H1 (cell line): ENCODE results near the gene OR52E5. TPM values are rescaled to one million over a fixed set of nuclear protein-coding genes. Genes with fewer than 3 reads are reported as not detected.

Experiments
- CTCF ChIA-PET: fragments of 300-600 bp; sonication (Branson Sonifier 250); formaldehyde crosslinking; loops from one replicate; lab custom pipeline; 2021; ENCODE audit not compliant: partially characterized antibody; lab: Charles Lee
- POLR2A ChIA-PET: fragments of 300-600 bp; sonication (Branson Sonifier 250); formaldehyde crosslinking; loops from one replicate; lab custom pipeline; 2021; ENCODE audit warnings: inconsistent platforms; ENCODE audit not compliant: partially characterized antibody; lab: Charles Lee
- DNase-seq, 2 experiments: peaks; one replicate each; pipeline versions ENCODE4 v3.0.0 to v3.0.0-alpha.2; 2010 to 2022; ENCODE audit warnings: low spot score in 2 of 2, low read depth in 1 of 2, mixed read lengths in 1 of 2
- FAIRE-seq: peaks from 2 replicates; lab custom pipeline; 2011; peaks lifted over from hg19 to GRCh38; lab: Jason Lieb, UNC
- H2AFZ ChIP-seq: 2 replicates; pipeline ENCODE4 v1.8.1; 2012; ENCODE audit warnings: low read length, inconsistent platforms
- H2AK5ac ChIP-seq: 2 replicates; pipeline ENCODE4 v1.6.1; 2013; ENCODE audit warnings: low read depth, low read length
- H2BK120ac ChIP-seq: replicated peaks from 2 replicates; pipeline ENCODE3; 2013; ENCODE audit warnings: low read depth, low read length, inconsistent platforms
- H2BK12ac ChIP-seq: 2 replicates; pipeline ENCODE4 v1.6.1; 2013; ENCODE audit warnings: low read depth, low read length
- H2BK15ac ChIP-seq: 2 replicates; pipeline ENCODE4 v1.6.1; 2013; ENCODE audit warnings: low read length
- H2BK20ac ChIP-seq: 2 replicates; pipeline ENCODE4 v1.6.1; 2013; ENCODE audit warnings: low read length
- H2BK5ac ChIP-seq: 2 replicates; pipeline ENCODE4 v1.6.1; 2013; ENCODE audit warnings: low read depth, low read length
- H3K14ac ChIP-seq: 2 replicates; pipeline ENCODE4 v1.6.1; 2013; ENCODE audit warnings: inconsistent platforms; ENCODE audit not compliant: insufficient read length
- H3K18ac ChIP-seq: 2 replicates; pipeline ENCODE4 v1.6.1; 2013; ENCODE audit warnings: low read length; ENCODE audit errors: extremely low read depth
- H3K23ac ChIP-seq: 2 replicates; pipeline ENCODE4 v1.6.1; 2013; ENCODE audit warnings: inconsistent platforms; ENCODE audit not compliant: insufficient read length
- H3K23me2 ChIP-seq: 2 replicates; pipeline ENCODE4 v1.6.1; 2013; ENCODE audit warnings: low read depth, low read length
- H3K27ac ChIP-seq: 2 replicates; pipeline ENCODE4 v1.6.1; 2011; ENCODE audit warnings: low read depth, low read length, inconsistent platforms
- H3K27me3 ChIP-seq, 4 experiments: replicated peaks in 1 of 4; 1 replicate in 1 of 4; 2 replicates in 3 of 4; pipeline versions ENCODE4 v1.6.1 to v1.8.1; 2011 to 2013; ENCODE audit warnings: low read length in 3 of 4, mild to moderate bottlenecking in 3 of 4, inconsistent platforms in 2 of 4, mixed read lengths in 2 of 4, moderate library complexity in 1 of 4; ENCODE audit not compliant: control insufficient read depth in 3 of 4, insufficient read depth in 3 of 4; ENCODE audit errors: extremely low read depth in 1 of 4
- H3K36me3 ChIP-seq, 4 experiments: 2 replicates each; pipeline versions ENCODE4 v1.6.1 to v1.8.1; 2011 to 2013; ENCODE audit warnings: mild to moderate bottlenecking in 4 of 4, low read length in 3 of 4, moderate library complexity in 2 of 4, control low read depth in 1 of 4, inconsistent platforms in 1 of 4; ENCODE audit not compliant: insufficient read depth in 4 of 4, control insufficient read depth in 2 of 4
- H3K4ac ChIP-seq: replicated peaks from 2 replicates; pipeline ENCODE3; 2013; ENCODE audit warnings: low read length, low read depth, mixed read lengths, inconsistent platforms; ENCODE audit not compliant: insufficient read length
- H3K4me1 ChIP-seq, 4 experiments: replicated peaks in 1 of 4; 1 replicate in 1 of 4; 2 replicates in 3 of 4; pipeline versions ENCODE4 v1.6.1 to v1.8.1; 2011 to 2013; ENCODE audit warnings: low read length in 3 of 4, inconsistent platforms in 2 of 4, mixed read lengths in 1 of 4; ENCODE audit not compliant: insufficient read depth in 4 of 4, control insufficient read depth in 3 of 4
- H3K4me2 ChIP-seq, 2 experiments: 2 replicates each; pipeline versions ENCODE4 v1.6.1 to v1.8.1; 2011 to 2013; ENCODE audit warnings: low read depth in 2 of 2, low read length in 2 of 2, control low read depth in 1 of 2, inconsistent platforms in 1 of 2, mild to moderate bottlenecking in 1 of 2; ENCODE audit not compliant: insufficient read depth in 1 of 2
- H3K4me3 ChIP-seq, 4 experiments: fragments of 200-600, 300-600 bp in 1 of 4; sonication (generic), shearing (Covaris generic), sonication (Bioruptor Twin) in 1 of 4; 2 replicates each; pipeline versions ENCODE4 v1.5.1 to v1.8.1; 2011 to 2016; ENCODE audit warnings: low read length in 4 of 4, low read depth in 3 of 4, control low read depth in 2 of 4, inconsistent platforms in 2 of 4, mild to moderate bottlenecking in 2 of 4, mixed read lengths in 1 of 4, moderate library complexity in 1 of 4; ENCODE audit not compliant: insufficient read depth in 2 of 4; ENCODE audit errors: extremely low read depth in 1 of 4
- H3K56ac ChIP-seq: replicated peaks from 2 replicates; pipeline ENCODE3; 2013; ENCODE audit warnings: low read depth, mild to moderate bottlenecking, mixed read lengths, low read length, inconsistent platforms; ENCODE audit not compliant: insufficient read length
- H3K79me1 ChIP-seq: 2 replicates; pipeline ENCODE4 v1.6.1; 2013; ENCODE audit warnings: low read depth, low read length, control low read depth
- H3K79me2 ChIP-seq, 2 experiments: 2 replicates each; pipeline versions ENCODE4 v1.6.1 to v1.8.1; 2012 to 2013; ENCODE audit warnings: low read length in 2 of 2, mild to moderate bottlenecking in 2 of 2, inconsistent platforms in 1 of 2; ENCODE audit not compliant: insufficient read depth in 2 of 2, control insufficient read depth in 1 of 2
- H3K9ac ChIP-seq, 4 experiments: replicated peaks in 1 of 4; 1 replicate in 1 of 4; 2 replicates in 3 of 4; pipeline versions ENCODE4 v1.6.1 to v1.8.1; 2011 to 2013; ENCODE audit warnings: low read depth in 3 of 4, low read length in 3 of 4, control low read depth in 2 of 4, mild to moderate bottlenecking in 2 of 4, moderate library complexity in 2 of 4, inconsistent platforms in 1 of 4; ENCODE audit errors: extremely low read depth in 1 of 4
- H3K9me3 ChIP-seq, 2 experiments: 2 replicates each; pipeline versions ENCODE4 v1.6.1 to v1.8.1; 2012 to 2013; ENCODE audit warnings: mild to moderate bottlenecking in 2 of 2, moderate library complexity in 2 of 2, control low read depth in 1 of 2, inconsistent platforms in 1 of 2, low read depth in 1 of 2, low read length in 1 of 2, mixed read lengths in 1 of 2; ENCODE audit not compliant: insufficient read depth in 2 of 2
- H4K20me1 ChIP-seq, 2 experiments: replicated peaks in 1 of 2; 2 replicates each; pipeline versions ENCODE3 to v1.8.1; 2011 to 2013; ENCODE audit warnings: inconsistent platforms in 2 of 2, low read length in 2 of 2, mild to moderate bottlenecking in 1 of 2; ENCODE audit not compliant: insufficient read depth in 2 of 2, control insufficient read depth in 1 of 2
- H4K5ac ChIP-seq: 2 replicates; pipeline ENCODE4 v1.6.1; 2013; ENCODE audit warnings: low read length, low read depth, mixed read lengths, inconsistent platforms; ENCODE audit not compliant: insufficient read length
- H4K8ac ChIP-seq: 2 replicates; pipeline ENCODE4 v1.8.0; 2013; ENCODE audit warnings: mild to moderate bottlenecking, moderate library complexity, low read length, inconsistent platforms; ENCODE audit not compliant: insufficient read depth; ENCODE audit errors: extremely low read depth
- H4K91ac ChIP-seq: replicated peaks from 2 replicates; pipeline ENCODE3; 2013; ENCODE audit warnings: low read length, mixed read lengths, inconsistent platforms; ENCODE audit not compliant: insufficient read length
- BACH1 ChIP-seq: IDR thresholded peaks from 2 replicates; pipeline ENCODE4 v1.6.1; 2012; ENCODE audit warnings: low read length, improper control_type of control experiment
- CTBP2 ChIP-seq: IDR thresholded peaks from 2 replicates; pipeline ENCODE4 v1.7.0; 2011; ENCODE audit warnings: borderline replicate concordance, mild to moderate bottlenecking, moderate library complexity, mixed read lengths, low read length; ENCODE audit not compliant: insufficient read depth, insufficient read length
- CTCF ChIP-seq, 3 experiments: IDR thresholded peaks; 1 replicate in 2 of 3; 2 replicates in 1 of 3; pipeline versions ENCODE4 v1.5.1 to v1.6.1; 2011; ENCODE audit warnings: low read length in 3 of 3, mild to moderate bottlenecking in 3 of 3, inconsistent platforms in 2 of 3, low read depth in 1 of 3, moderate library complexity in 1 of 3; ENCODE audit not compliant: insufficient read depth in 1 of 3; ENCODE audit errors: control extremely low read depth in 1 of 3
- HDAC2 ChIP-seq, 2 experiments: fragments of 300-600 bp in 1 of 2; sonication (generic) in 1 of 2; IDR thresholded peaks; 2 replicates each; pipeline ENCODE4 v1.6.1; 2011 to 2012; ENCODE audit warnings: low read depth in 2 of 2, low read length in 2 of 2, mild to moderate bottlenecking in 2 of 2, moderate library complexity in 2 of 2, borderline replicate concordance in 1 of 2, inconsistent platforms in 1 of 2
- JUN ChIP-seq: IDR thresholded peaks from 2 replicates; pipeline ENCODE4 v1.6.1; 2011; ENCODE audit warnings: low read depth, mild to moderate bottlenecking, improper control_type of control experiment, low read length
- MAX ChIP-seq: IDR thresholded peaks from 2 replicates; pipeline ENCODE4 v1.6.1; 2012; ENCODE audit warnings: inconsistent platforms
- SIRT6 ChIP-seq: IDR thresholded peaks from one replicate; pipeline ENCODE4 v1.7.1; 2012; ENCODE audit warnings: low read length, inconsistent platforms
- TEAD4 ChIP-seq: IDR thresholded peaks from 2 replicates; pipeline ENCODE4 v1.6.1; 2012; ENCODE audit warnings: low read depth, low read length, inconsistent platforms, mixed read lengths
- WGBS, 2 experiments: shearing (Covaris generic) in 1 of 2; methylation state at CpG; one replicate each; pipeline versions ENCODE4 v1.1.6 to v1.1.7; 2013 to 2015; ENCODE audit warnings: low lambda C conversion rate in 2 of 2, mixed read lengths in 2 of 2, inconsistent platforms in 1 of 2, low coverage in 1 of 2, missing lambda C conversion rate in 1 of 2; ENCODE audit not compliant: insufficient replicate concordance in 2 of 2, insufficient coverage in 1 of 2, insufficient read length in 1 of 2; ENCODE audit errors: extremely low coverage in 1 of 2, missing lambda C conversion rate in 1 of 2; 5-methylcytosine and 5-hydroxymethylcytosine counted together
- polyA plus RNA-seq, 7 experiments: library from polyadenylated mRNA; depleted of rRNA in 3 of 7; stranded (reverse) in 5 of 7; unstranded in 2 of 7; fragments of >200 nt in 5 of 7; fragments of 200-250 nt in 2 of 7; gene quantifications; 1 replicate in 5 of 7; 2 replicates in 1 of 7; 4 replicates in 1 of 7; pipeline versions ENCODE4 v1.2.1 to v1.2.3, GENCODE V29; 2011 to 2013; ENCODE audit warnings: missing spikeins in 2 of 7, mixed read lengths in 2 of 7
- total RNA-seq: library from RNA; stranded (reverse); fragmentation: NEBNext Ultra II Directional; extraction: Animal tissue kit (Norgen Biotek cat#: 25700); gene quantifications from 2 replicates; pipeline ENCODE4 v1.2.1, GENCODE V29; 2021
- TF ChIP-seq, protein P1 (sequence below): IDR thresholded peaks from 2 replicates; pipeline ENCODE4 v1.6.1; 2011; ENCODE audit warnings: low read depth, mild to moderate bottlenecking, low read length; ENCODE audit not compliant: insufficient read depth

The OR52E5 gene
- total and polyA plus RNA-seq, 2 of the 8 experiments (the other 6 are each of a cell fraction or from before 2014, with no cell fraction given) = not detected

GRCh38 chr11:5941951-5942350, 48.9 kb downstream of the OR52E5 start, which contains the start of gene OR56A3:
TSS of gene OR56A3 (plus strand) at chr11:5942251. CDS start at chr11:5947347, 5,096 bp downstream.
- Histone ChIP-seq H4K8ac (no peak within 1 kb of the TSS), H2BK20ac (no peak within 1 kb of the TSS), H3K79me2 (no peaks in the 10 kb centered on the region), H3K23me2 (no peaks in the 10 kb centered on the region), H4K5ac (no peak within 1 kb of the TSS), H3K36me3 (no peaks in the 10 kb centered on the region), H3K27me3 (no peaks in the 10 kb centered on the region), H2BK12ac (no peak within 1 kb of the TSS), H2BK15ac (no peak within 1 kb of the TSS), H3K14ac (no peak within 1 kb of the TSS), H3K27ac (no peak within 1 kb of the TSS), H4K20me1 (no peaks in the 10 kb centered on the region), H3K9ac (no peak within 1 kb of the TSS), H3K56ac (no peak within 1 kb of the TSS), H3K4ac (no peak within 1 kb of the TSS), H3K9me3 (no peaks in the 10 kb centered on the region; a peak in 1 of 4 replicates), H3K4me3 (no peak within 1 kb of the TSS), H4K91ac (no peak within 1 kb of the TSS), H3K79me1 (no peaks in the 10 kb centered on the region), H2BK5ac (no peak within 1 kb of the TSS), H2BK120ac (no peak within 1 kb of the TSS), H2AK5ac (no peak within 1 kb of the TSS), H2AFZ (no peak within 1 kb of the TSS), H3K4me2 (no peak within 1 kb of the TSS), H3K4me1 (no peaks in the 10 kb centered on the region), H3K18ac (no peak within 1 kb of the TSS), H3K23ac (no peak within 1 kb of the TSS)
- FAIRE-seq (no peak), DNase-seq (no peak)
- ChIA-PET POLR2A (interaction anchor here (0.6 kb wide), 1 partner anchor 1571 kb away, joined by 3 read pairs; no protein-coding TSS in a partner anchor), CTCF (no interaction called here)
- WGBS, 2 experiments = 98% methylated on average over 3 of the region's 3 CpGs; no CpG with 5 or more reads in 1 of the 2 experiments
- TF ChIP-seq BACH1 (no peak), TEAD4 (no peak), MAX (no peak), CTCF (IDR thresholded peaks at IDR 0.05; ENCODE audit: control extremely low read depth in 1 of 3, insufficient read depth in 1 of 3, low read depth in 1 of 3, low read length in 3 of 3) (no peak), HDAC2 (IDR thresholded peaks at IDR 0.05; ENCODE audit: borderline replicate concordance in 1 of 2, low read depth in 2 of 2, low read length in 2 of 2) (no peak), SIRT6 (no peak), CTBP2 (no peak), JUN (no peak)
- TF ChIP-seq, protein P1, sequence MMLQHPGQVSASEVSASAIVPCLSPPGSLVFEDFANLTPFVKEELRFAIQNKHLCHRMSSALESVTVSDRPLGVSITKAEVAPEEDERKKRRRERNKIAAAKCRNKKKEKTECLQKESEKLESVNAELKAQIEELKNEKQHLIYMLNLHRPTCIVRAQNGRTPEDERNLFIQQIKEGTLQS = no peak
